Fibroblast of pulmonary artery (primary cell): ENCODE results near the gene LAPTM5.

Experiments used
- DNase-seq: peaks from one replicate; pipeline ENCODE4 v3.0.0-alpha.2; 2010; ENCODE audit warnings: low read depth
- H3K4me3 ChIP-seq: replicated peaks from 2 replicates; pipeline ENCODE4 v1.5.1; 2011; ENCODE audit warnings: low read depth, mild to moderate bottlenecking, control low read depth, low read length, moderate library complexity
- CTCF ChIP-seq: IDR thresholded peaks from 2 replicates; pipeline ENCODE4 v1.5.1; 2011; ENCODE audit warnings: mild to moderate bottlenecking, control low read depth, low read length, inconsistent platforms; ENCODE audit errors: missing control alignments

LAPTM5 gene

DNA sequence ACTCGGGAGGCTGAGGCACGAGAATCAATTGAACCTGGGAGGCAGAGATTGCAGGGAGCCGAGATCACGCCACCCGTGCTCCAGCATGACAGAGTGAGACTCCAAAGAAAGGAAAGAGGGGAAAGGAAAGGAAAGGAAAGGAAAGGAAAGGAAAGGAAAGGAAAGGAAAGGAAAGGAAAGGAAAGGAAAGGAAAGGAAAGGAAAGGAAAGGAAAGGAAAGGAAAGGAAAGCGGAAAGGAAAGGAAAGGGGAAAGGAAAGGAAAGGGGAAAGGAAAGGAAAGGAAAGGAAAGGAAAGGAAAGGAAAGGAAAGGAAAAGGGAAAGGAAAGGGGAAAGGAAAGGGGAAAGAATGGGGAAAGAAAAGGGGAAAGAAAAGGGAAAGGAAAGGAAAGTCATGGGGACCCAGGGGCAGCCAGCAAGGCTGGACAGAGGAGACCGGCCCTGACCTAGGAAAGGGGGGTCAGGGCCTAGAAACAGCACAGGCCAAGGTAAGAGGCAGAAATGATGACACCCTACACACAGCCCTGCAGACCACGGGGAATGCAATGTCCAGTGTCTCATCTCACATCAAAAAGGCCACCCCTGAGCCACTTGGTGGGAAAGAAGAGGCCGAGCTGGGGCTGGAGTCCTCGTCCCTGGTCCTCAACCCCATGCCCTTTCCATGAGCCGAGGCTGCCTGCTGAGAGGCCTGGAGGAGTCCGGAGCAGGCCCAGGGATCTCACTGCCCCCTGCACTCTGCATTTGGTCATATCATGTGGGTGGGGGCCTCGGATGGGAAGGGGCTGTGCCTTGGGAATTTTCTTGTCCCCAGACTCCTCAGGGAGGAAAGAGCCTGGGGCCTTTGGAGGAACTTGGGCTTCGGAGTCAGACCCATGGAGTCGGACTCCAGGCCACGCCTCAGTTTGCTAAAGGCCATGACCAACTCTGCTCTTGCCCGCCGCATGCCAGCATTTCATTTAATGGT lies 18.8 kb upstream of the LAPTM5 start:
- H3K4me3 ChIP-seq, result no peak overlapping the region
- DNase-seq, result no peak
- TF ChIP-seq CTCF, result no peak

- DNase-seq, result no peak
- TF ChIP-seq CTCF, result no peak
- H3K4me3 ChIP-seq, result no peak overlapping the region
These were observed 17.9 kb upstream of the LAPTM5 start for GRCh38 chr1:30775433-30775975.

GRCh38 chr1:30774550-30775432 lies 17.2 kb upstream of the LAPTM5 start:
- no peak for TF ChIP-seq CTCF
- DNase-seq, result no peak
- H3K4me3 ChIP-seq, result no peak overlapping the region

- no peak overlapping the region for H3K4me3 ChIP-seq
- no peak for DNase-seq
- no peak for TF ChIP-seq CTCF
These were observed 16.3 kb upstream of the LAPTM5 start for GRCh38 chr1:30773722-30774358.

DNA sequence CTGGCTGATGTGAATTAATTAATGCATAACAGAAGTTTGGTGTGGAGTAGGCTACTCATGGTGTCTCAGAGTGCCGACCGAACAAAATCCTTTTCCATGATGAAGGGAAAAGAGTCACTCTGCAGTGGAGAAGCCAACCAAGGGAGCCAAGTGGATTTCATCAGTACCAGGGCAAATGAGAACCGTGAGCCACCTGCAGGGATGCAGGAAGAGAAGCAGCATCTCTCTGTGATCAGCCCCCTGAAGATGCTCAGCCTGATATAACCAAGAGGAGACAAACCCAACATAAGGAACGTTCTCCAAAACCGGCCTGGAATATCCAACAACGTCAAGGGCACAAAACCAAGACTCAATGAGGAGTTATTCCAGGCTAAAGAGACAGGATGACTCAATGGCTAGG lies 13.4 kb upstream of the LAPTM5 start:
- no peak for TF ChIP-seq CTCF
- no peak overlapping the region for H3K4me3 ChIP-seq
- no peak for DNase-seq

DNA sequence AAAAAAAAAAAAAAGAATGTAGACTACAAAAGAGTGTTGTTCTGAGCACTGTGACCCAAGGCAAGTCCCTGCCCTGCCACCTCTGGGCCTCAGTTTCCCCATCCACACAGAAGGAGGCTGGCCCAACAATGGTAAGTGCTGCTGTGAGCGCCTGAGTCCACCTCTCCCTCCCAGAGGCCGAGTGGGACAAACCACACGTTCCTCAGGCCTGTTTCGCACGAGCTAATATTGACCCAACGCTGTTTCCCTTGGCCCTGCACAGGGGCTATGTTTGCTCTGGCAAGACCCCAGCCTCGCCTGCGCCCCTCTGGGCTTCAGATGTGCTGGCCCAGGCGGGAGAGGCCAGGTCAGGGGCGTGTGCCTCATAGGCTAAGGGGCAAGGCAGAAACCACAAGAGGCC lies 12.6 kb upstream of the LAPTM5 start:
- DNase-seq, result no peak
- H3K4me3 ChIP-seq, result no peak overlapping the region
- no peak for TF ChIP-seq CTCF
